HepG2 (cell line): ENCODE results near the gene TCERG1L. TPM values are rescaled to one million over a fixed set of nuclear protein-coding genes. Genes with fewer than 3 reads are reported as not detected.

Experiments
- HNRNPK ChIP-seq: fragments of 200-400 bp; formaldehyde crosslinking; IDR thresholded peaks from 2 replicates; pipeline ENCODE4 v1.6.1; 2018; ENCODE audit warnings: low read length, low read depth, moderate library complexity, mild to moderate bottlenecking; ENCODE audit not compliant: poor library complexity, severe bottlenecking
- MEF2D ChIP-seq: sonication (generic); formaldehyde crosslinking; IDR thresholded peaks from 2 replicates; pipeline ENCODE4 v1.5.1; 2020; ENCODE audit warnings: mild to moderate bottlenecking, missing genetic modification reagents
- SIX4 ChIP-seq: sonication (generic); formaldehyde crosslinking; IDR thresholded peaks from 2 replicates; pipeline ENCODE4 v1.4.0; 2020; ENCODE audit warnings: missing genetic modification reagents
- ZBTB21 ChIP-seq: sonication (generic); formaldehyde crosslinking; IDR thresholded peaks from 2 replicates; pipeline ENCODE4 v1.4.0; 2020; ENCODE audit warnings: missing genetic modification reagents
- ZNF136 ChIP-seq: sonication (generic); formaldehyde crosslinking; IDR thresholded peaks from 2 replicates; pipeline ENCODE4 v1.8.1; 2022; ENCODE audit warnings: low read depth, mild to moderate bottlenecking, moderate library complexity, missing genetic modification reagents
- ZNF281 ChIP-seq: sonication (generic); formaldehyde crosslinking; IDR thresholded peaks from 2 replicates; pipeline ENCODE4 v1.4.0; 2020; ENCODE audit warnings: missing genetic modification reagents, borderline replicate concordance
- ZNF33B ChIP-seq: sonication (generic); formaldehyde crosslinking; IDR thresholded peaks from 2 replicates; pipeline ENCODE4 v1.5.1; 2020; ENCODE audit warnings: mild to moderate bottlenecking, missing genetic modification reagents
- polyA plus RNA-seq, 8 experiments: library from polyadenylated mRNA; depleted of rRNA in 3 of 8; stranded (reverse) in 7 of 8; unstranded in 1 of 8; fragments of >200 nt; fragmentation: Illumina TruSeq in 4 of 8; extraction: Trizol in 4 of 8; gene quantifications; 2 replicates each; pipeline versions ENCODE4 v1.2.1 to v1.2.3, GENCODE V29; 2011 to 2016; ENCODE audit warnings: low read depth in 4 of 8, missing spikeins in 1 of 8, mixed read lengths in 1 of 8; ENCODE audit not compliant: insufficient read depth in 1 of 8
- total RNA-seq, 5 experiments: library from RNA; depleted of rRNA; stranded (reverse); fragments of >200 nt; fragmentation: Illumina TruSeq; extraction: Trizol; gene quantifications; 2 replicates each; pipeline ENCODE4 v1.2.3, GENCODE V29; 2016; ENCODE audit warnings: low read depth in 1 of 5
- TF ChIP-seq, protein P1 (sequence below): sonication (generic); formaldehyde crosslinking; IDR thresholded peaks from 2 replicates; pipeline ENCODE4 v1.4.0; 2020; ENCODE audit warnings: missing genetic modification reagents

TCERG1L gene
- total and polyA plus RNA-seq, 2 of the 13 experiments (the other 11 are each of a cell fraction or from before 2014, with no cell fraction given) = not detected

DNA sequence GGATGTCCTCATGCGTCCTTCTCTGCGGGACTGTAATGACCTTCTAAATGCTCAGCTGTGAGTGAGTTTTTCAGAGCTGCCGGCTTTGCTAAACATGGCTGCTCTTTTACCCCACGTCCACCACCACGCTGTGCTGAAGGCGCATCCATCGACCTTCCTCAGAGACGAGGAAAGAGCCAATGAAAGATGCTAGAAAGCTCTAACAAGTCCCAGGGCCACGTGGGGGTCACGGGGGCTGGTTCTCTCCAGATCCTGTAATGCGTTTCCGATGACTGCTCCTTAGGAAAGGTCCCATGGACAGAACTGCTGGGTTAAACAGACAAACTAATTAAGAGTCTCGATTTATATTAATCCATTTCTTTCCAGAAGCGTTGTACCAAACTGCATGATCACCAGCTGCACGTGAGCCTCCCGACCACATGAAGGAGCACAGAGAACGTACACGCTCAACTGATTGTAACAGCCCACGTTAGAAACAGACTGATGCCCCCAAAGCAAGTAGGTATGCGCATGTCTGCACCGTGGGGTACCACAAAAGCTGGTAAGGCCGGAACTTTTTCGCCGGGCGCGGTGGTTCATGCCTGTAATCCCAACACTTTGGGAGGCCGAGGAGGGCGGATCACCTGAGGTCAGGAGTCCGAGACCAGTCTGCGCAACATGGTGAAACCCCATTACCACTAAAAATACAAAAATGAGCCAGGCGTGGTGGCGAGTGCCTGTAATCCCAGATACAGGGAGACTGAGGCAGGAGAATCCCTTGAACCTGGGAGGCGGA lies 109.6 kb downstream of the TCERG1L start (continued):
- TF ChIP-seq, protein P1, sequence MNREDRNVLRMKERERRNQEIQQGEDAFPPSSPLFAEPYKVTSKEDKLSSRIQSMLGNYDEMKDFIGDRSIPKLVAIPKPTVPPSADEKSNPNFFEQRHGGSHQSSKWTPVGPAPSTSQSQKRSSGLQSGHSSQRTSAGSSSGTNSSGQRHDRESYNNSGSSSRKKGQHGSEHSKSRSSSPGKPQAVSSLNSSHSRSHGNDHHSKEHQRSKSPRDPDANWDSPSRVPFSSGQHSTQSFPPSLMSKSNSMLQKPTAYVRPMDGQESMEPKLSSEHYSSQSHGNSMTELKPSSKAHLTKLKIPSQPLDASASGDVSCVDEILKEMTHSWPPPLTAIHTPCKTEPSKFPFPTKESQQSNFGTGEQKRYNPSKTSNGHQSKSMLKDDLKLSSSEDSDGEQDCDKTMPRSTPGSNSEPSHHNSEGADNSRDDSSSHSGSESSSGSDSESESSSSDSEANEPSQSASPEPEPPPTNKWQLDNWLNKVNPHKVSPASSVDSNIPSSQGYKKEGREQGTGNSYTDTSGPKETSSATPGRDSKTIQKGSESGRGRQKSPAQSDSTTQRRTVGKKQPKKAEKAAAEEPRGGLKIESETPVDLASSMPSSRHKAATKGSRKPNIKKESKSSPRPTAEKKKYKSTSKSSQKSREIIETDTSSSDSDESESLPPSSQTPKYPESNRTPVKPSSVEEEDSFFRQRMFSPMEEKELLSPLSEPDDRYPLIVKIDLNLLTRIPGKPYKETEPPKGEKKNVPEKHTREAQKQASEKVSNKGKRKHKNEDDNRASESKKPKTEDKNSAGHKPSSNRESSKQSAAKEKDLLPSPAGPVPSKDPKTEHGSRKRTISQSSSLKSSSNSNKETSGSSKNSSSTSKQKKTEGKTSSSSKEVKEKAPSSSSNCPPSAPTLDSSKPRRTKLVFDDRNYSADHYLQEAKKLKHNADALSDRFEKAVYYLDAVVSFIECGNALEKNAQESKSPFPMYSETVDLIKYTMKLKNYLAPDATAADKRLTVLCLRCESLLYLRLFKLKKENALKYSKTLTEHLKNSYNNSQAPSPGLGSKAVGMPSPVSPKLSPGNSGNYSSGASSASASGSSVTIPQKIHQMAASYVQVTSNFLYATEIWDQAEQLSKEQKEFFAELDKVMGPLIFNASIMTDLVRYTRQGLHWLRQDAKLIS (CRISPR knock-in tag) = no peak
- TF ChIP-seq MEF2D (CRISPR knock-in tag) (no peak), ZNF136 (CRISPR knock-in tag) (no peak), HNRNPK (no peak), SIX4 (CRISPR knock-in tag) (no peak), ZNF281 (no peak), ZBTB21 (CRISPR knock-in tag) (no peak), ZNF33B (no peak)
- TF ChIP-seq, all 625 proteins: peak for 0
